Measurements from ENCODE around the gene CSNK2A1.

DNA sequence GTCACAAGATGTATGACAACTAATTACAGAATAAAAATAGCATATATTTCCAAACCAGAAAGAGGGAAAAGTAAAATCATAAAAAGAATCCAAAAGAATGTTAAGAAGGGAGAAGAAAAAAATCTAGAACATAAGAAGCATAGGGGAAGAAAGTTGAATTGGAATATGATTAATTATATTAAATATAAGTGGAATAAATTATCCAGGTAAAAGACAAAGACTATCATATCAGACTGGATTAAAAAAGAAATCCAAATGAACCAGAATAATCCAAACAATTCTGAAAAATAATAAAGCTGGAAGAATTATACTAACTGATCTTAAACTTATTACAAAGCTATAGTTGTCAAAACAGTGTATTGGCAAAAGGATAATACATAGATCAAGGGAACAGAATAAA lies 23.6 kb downstream of the CSNK2A1 start:
- TF ChIP-seq, protein P1, sequence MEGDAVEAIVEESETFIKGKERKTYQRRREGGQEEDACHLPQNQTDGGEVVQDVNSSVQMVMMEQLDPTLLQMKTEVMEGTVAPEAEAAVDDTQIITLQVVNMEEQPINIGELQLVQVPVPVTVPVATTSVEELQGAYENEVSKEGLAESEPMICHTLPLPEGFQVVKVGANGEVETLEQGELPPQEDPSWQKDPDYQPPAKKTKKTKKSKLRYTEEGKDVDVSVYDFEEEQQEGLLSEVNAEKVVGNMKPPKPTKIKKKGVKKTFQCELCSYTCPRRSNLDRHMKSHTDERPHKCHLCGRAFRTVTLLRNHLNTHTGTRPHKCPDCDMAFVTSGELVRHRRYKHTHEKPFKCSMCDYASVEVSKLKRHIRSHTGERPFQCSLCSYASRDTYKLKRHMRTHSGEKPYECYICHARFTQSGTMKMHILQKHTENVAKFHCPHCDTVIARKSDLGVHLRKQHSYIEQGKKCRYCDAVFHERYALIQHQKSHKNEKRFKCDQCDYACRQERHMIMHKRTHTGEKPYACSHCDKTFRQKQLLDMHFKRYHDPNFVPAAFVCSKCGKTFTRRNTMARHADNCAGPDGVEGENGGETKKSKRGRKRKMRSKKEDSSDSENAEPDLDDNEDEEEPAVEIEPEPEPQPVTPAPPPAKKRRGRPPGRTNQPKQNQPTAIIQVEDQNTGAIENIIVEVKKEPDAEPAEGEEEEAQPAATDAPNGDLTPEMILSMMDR (IDR thresholded peaks at IDR 0.05; ENCODE audit: low read depth, low read length, missing input control) = no peak
- TF ChIP-seq SP1 (IDR thresholded peaks at IDR 0.05) (no peak), REST (IDR thresholded peaks at IDR 0.05) (no peak), RAD21 (IDR thresholded peaks at IDR 0.05) (no peak), HNF4A (conservative IDR thresholded peaks at IDR 0.05) (no peak), ZBTB33 (IDR thresholded peaks at IDR 0.05) (no peak), YY1 (IDR thresholded peaks at IDR 0.05) (no peak)
- TF ChIP-seq, protein P2, sequence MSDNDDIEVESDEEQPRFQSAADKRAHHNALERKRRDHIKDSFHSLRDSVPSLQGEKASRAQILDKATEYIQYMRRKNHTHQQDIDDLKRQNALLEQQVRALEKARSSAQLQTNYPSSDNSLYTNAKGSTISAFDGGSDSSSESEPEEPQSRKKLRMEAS (IDR thresholded peaks at IDR 0.05) = no peak
